WTC11 (cell line): ENCODE data around the gene STK25. TPM values are rescaled to one million over a fixed set of nuclear protein-coding genes. Genes with fewer than 3 reads are reported as not detected.

ENCODE experiments used
- ATAC-seq: fragments of 200-7000 bp; cut with Tn5 transposase; 2 replicates; pipeline ENCODE4 v1.10.0; 2021; ENCODE audit warnings: mild to moderate bottlenecking, moderate library complexity
- CTCF ChIA-PET: fragments of 300-600 bp; sonication (Branson Sonifier 250); formaldehyde crosslinking; loops from one replicate; lab custom pipeline; 2021; ENCODE audit warnings: antibody characterized with exemption; lab: Charles Lee
- POLR2A ChIA-PET: fragments of 350-600 bp; sonication (Branson Sonifier 250); formaldehyde crosslinking; loops from one replicate; lab custom pipeline; 2021; ENCODE audit warnings: antibody characterized with exemption; lab: Charles Lee
- DNase-seq: peaks from one replicate; pipeline ENCODE4 v3.0.0; 2021; ENCODE audit warnings: low spot score
- H3K27ac Mint-ChIP-seq: 2 replicates; pipeline ENCODE4 v1.8.0; 2021; ENCODE audit warnings: mixed read lengths
- H3K27me3 Mint-ChIP-seq: 2 replicates; pipeline ENCODE4 v1.8.0; 2021; ENCODE audit warnings: low read depth, mild to moderate bottlenecking, moderate library complexity, mixed read lengths
- H3K36me3 Mint-ChIP-seq: 2 replicates; pipeline ENCODE4 v1.8.0; 2021; ENCODE audit warnings: mixed read lengths
- H3K4me1 Mint-ChIP-seq: 2 replicates; pipeline ENCODE4 v1.8.0; 2022; ENCODE audit warnings: mixed read lengths
- H3K4me3 Mint-ChIP-seq: 2 replicates; pipeline ENCODE4 v1.8.0; 2021; ENCODE audit warnings: mild to moderate bottlenecking, moderate library complexity, mixed read lengths
- H3K9me3 Mint-ChIP-seq: 2 replicates; pipeline ENCODE4 v1.8.0; 2021; ENCODE audit warnings: mixed read lengths
- ATF1 ChIP-seq: sonication (generic); formaldehyde crosslinking; IDR thresholded peaks from 2 replicates; pipeline ENCODE4 v1.8.1; 2023; ENCODE audit warnings: mild to moderate bottlenecking, moderate library complexity, missing genetic modification reagents
- CBFB ChIP-seq: sonication (generic); formaldehyde crosslinking; IDR thresholded peaks from 2 replicates; pipeline ENCODE4 v1.8.1; 2022; ENCODE audit warnings: mild to moderate bottlenecking, low read depth, missing genetic modification reagents
- ESRRA ChIP-seq: sonication (generic); formaldehyde crosslinking; IDR thresholded peaks from 2 replicates; pipeline ENCODE4 v1.8.1; 2022; ENCODE audit warnings: mild to moderate bottlenecking, missing genetic modification reagents, borderline replicate concordance
- GABPB1 ChIP-seq: sonication (generic); formaldehyde crosslinking; IDR thresholded peaks from 2 replicates; pipeline ENCODE4 v1.8.1; 2023; ENCODE audit warnings: mild to moderate bottlenecking, missing genetic modification reagents
- JUN ChIP-seq: sonication (generic); formaldehyde crosslinking; IDR thresholded peaks from 2 replicates; pipeline ENCODE4 v1.8.0; 2023; ENCODE audit warnings: mild to moderate bottlenecking, missing genetic modification reagents
- NFE2L1 ChIP-seq: sonication (generic); formaldehyde crosslinking; IDR thresholded peaks from 2 replicates; pipeline ENCODE4 v1.8.1; 2023; ENCODE audit warnings: missing genetic modification reagents
- total RNA-seq: library from RNA; stranded (reverse); gene quantifications from 3 replicates; pipeline ENCODE4 v1.2.3, GENCODE V29; 2021
- TF ChIP-seq, protein P1 (sequence below): sonication (generic); formaldehyde crosslinking; IDR thresholded peaks from 2 replicates; pipeline ENCODE4 v1.8.0; 2023; ENCODE audit warnings: missing genetic modification reagents, mild to moderate bottlenecking, borderline replicate concordance
- TF ChIP-seq, protein P2 (sequence below): fragments of 250-450 bp; sonication (Bioruptor Pico); IDR thresholded peaks from 2 replicates; pipeline ENCODE4 v1.9.0; 2021; ENCODE audit warnings: moderate library complexity, mild to moderate bottlenecking, inconsistent platforms, borderline replicate concordance
- TF ChIP-seq, protein P3 (sequence below): sonication (generic); formaldehyde crosslinking; IDR thresholded peaks from 2 replicates; pipeline ENCODE4 v1.8.1; 2022; ENCODE audit warnings: missing genetic modification reagents, borderline replicate concordance

The STK25 gene
- total RNA-seq, 1 experiment from 2014 or later, result 232 TPM

DNA sequence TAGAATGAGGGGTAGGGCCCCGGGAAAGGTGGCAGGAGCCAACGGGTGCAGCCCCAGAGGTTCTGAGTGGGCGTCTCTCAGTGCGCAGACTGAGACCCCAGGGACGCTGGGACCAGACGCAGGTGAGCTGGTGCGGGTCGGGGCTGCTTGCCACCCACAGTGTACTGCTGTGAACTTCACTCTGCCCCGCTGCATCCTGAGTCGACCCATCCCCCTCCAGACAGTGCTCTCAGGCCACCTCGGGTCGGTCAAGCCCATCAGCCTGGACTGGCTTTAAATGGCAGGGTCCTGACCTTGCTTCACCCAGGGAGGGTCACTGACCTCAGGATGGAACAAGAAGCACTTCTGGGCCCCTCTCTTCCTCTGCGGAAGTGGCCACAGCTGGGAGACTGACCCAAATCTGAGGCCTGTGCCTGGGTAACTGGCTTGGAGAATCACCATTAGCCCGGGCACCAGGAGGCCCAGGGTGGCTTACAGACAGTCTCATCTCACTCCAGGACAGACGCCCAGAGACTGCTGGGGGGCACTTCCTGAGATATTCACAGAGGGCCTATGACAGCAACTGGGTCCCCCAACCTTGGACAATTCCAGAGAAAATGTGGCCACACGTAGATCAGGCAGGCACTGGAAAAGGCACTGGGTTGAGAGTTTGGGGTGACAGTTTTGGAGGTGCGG, 26.5 kb upstream of the STK25 start:
- Mint-ChIP-seq H3K4me1 (no peaks in the 10 kb centered on the region), H3K4me3 (no peak overlapping the region), H3K27me3 (peaks cover 6% of the 10 kb centered on the region)
- ATAC-seq, result no peak
- CTCF ChIA-PET, result no interaction called here
- DNase-seq, result no peak
- TF ChIP-seq GABPB1, result no peak
- TF ChIP-seq CBFB (CRISPR knock-in tag), result no peak
- TF ChIP-seq ESRRA (CRISPR knock-in tag), result no peak
- TF ChIP-seq, all 79 proteins: peak for 0
- Mint-ChIP-seq H3K36me3 (no peaks in the 10 kb centered on the region), H3K27ac (no peak overlapping the region), H3K9me3 (no peaks in the 10 kb centered on the region)
- POLR2A ChIA-PET, result no interaction called here

DNA sequence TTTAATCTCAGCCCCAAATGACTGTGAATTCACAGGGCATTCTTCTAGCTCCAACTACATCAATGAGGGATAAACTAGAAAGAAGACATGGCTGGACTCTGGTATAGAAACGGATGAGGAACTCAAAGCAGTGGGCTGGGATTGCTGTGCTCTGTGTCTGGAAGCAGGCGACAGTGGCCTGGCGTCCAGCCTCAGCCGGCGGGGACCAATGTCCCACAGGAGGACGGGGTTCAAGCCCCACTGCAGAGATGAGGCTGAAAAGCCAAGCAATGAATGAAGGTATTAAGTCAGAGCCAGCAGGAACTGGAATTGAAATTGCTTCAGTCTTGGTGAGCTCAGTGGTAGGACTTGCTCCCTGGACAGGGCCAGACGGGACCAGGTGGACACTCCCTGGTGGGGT, 25.9 kb upstream of the STK25 start:
- TF ChIP-seq, protein P1, sequence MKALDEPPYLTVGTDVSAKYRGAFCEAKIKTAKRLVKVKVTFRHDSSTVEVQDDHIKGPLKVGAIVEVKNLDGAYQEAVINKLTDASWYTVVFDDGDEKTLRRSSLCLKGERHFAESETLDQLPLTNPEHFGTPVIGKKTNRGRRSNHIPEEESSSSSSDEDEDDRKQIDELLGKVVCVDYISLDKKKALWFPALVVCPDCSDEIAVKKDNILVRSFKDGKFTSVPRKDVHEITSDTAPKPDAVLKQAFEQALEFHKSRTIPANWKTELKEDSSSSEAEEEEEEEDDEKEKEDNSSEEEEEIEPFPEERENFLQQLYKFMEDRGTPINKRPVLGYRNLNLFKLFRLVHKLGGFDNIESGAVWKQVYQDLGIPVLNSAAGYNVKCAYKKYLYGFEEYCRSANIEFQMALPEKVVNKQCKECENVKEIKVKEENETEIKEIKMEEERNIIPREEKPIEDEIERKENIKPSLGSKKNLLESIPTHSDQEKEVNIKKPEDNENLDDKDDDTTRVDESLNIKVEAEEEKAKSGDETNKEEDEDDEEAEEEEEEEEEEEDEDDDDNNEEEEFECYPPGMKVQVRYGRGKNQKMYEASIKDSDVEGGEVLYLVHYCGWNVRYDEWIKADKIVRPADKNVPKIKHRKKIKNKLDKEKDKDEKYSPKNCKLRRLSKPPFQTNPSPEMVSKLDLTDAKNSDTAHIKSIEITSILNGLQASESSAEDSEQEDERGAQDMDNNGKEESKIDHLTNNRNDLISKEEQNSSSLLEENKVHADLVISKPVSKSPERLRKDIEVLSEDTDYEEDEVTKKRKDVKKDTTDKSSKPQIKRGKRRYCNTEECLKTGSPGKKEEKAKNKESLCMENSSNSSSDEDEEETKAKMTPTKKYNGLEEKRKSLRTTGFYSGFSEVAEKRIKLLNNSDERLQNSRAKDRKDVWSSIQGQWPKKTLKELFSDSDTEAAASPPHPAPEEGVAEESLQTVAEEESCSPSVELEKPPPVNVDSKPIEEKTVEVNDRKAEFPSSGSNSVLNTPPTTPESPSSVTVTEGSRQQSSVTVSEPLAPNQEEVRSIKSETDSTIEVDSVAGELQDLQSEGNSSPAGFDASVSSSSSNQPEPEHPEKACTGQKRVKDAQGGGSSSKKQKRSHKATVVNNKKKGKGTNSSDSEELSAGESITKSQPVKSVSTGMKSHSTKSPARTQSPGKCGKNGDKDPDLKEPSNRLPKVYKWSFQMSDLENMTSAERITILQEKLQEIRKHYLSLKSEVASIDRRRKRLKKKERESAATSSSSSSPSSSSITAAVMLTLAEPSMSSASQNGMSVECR, result no peak
- Mint-ChIP-seq H3K9me3 (no peaks in the 10 kb centered on the region), H3K4me1 (no peaks in the 10 kb centered on the region), H3K27me3 (peaks cover 2% of the 10 kb centered on the region), H3K4me3 (no peak overlapping the region), H3K36me3 (no peaks in the 10 kb centered on the region), H3K27ac (peak overlapping the region; percentile 70; the same call in 1 of the 2 replicates)
- POLR2A ChIA-PET, result no interaction called here
- ATAC-seq (no peak), DNase-seq (no peak)
- CTCF ChIA-PET, result no interaction called here

DNA sequence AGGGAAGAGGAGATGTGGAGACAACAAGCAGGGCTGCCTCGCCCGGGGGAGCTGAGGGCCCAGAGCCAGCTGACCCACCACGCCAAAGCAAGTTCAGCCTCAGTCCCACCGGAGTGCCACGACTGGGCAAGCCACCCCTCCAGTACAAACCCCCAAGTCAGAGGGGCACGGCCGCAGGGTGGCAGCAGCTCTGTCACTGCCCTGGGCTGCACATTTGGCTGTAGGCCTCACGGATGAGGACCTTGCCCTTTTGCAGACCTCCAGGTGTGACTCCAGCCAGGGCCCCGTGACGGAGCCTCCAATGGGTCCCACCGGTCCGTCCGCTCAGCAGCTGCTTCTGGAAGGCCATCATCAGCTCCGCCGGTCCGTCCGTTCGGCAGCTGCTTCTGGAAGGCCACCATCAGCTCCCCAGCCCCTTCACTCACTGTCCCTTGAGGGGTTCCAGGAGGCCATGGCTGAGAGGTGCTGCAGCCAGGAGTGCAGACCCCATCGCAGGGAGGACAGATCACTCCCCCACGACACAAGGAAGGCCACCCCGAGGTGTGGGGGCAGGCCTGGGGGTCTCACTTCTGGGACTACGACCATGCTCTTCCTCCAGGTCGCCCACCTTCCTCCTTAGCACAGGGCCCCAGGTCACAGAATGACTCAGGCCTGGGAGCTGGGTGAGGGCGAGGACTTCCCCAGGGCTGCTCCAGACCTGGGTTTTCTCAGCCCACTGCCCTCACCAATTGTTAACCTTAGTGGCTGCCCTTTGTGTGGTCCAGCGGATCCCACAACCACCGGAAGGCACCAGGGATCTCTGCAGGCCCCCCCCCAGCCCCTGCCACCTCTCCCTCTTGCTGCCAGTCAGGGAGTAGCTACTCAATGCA, 24.6 kb upstream of the STK25 start:
- CTCF ChIA-PET, result no interaction called here
- Mint-ChIP-seq H3K36me3 (no peaks in the 10 kb centered on the region), H3K4me3 (no peak overlapping the region), H3K4me1 (no peaks in the 10 kb centered on the region), H3K27me3 (peaks cover 2% of the 10 kb centered on the region; the same call in 1 of the 2 replicates), H3K9me3 (no peaks in the 10 kb centered on the region), H3K27ac (no peak overlapping the region)
- ATAC-seq (no peak), DNase-seq (no peak)
- POLR2A ChIA-PET, result interaction anchor here (0.6 kb wide), 1 partner anchor 196 kb away, joined by 8 read pairs; no protein-coding TSS in a partner anchor
- TF ChIP-seq ATF1 (CRISPR knock-in tag) (no peak), GABPB1 (0 out of 2 replicates have a peak, but pooled peaks have one; percentile 10)

DNA sequence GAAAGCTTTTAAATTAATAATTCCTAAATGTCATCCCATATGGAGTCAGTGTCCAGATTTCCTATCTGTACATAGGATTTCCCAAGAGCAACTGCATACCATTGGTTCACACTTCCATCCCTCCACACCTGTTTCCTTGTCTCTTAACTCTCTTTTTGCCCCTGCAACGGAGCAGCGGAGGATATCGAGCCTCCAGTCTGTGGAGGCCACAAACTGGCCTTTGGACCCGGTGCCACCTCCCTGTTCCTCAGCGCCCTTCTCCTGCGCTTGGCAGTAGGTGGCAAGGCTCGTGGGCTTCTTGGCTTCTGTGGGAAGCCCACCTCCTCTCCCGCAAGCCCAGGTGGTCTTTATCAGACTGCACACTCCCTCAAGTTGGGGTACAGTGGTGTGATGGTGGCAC, 23.8 kb upstream of the STK25 start:
- Mint-ChIP-seq H3K4me3 (no peak overlapping the region), H3K4me1 (no peaks in the 10 kb centered on the region), H3K36me3 (no peaks in the 10 kb centered on the region), H3K27me3 (peaks cover 2% of the 10 kb centered on the region; the same call in 1 of the 2 replicates), H3K27ac (no peak overlapping the region), H3K9me3 (no peaks in the 10 kb centered on the region)
- ChIA-PET POLR2A (no interaction called here), CTCF (no interaction called here)
- ATAC-seq, result no peak
- TF ChIP-seq NFE2L1 (CRISPR knock-in tag), result no peak
- TF ChIP-seq, protein P2, sequence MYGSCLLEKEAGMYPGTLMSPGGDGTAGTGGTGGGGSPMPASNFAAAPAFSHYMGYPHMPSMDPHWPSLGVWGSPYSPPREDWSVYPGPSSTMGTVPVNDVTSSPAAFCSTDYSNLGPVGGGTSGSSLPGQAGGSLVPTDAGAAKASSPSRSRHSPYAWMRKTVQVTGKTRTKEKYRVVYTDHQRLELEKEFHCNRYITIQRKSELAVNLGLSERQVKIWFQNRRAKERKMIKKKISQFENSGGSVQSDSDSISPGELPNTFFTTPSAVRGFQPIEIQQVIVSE (CRISPR knock-in tag), result no peak
- TF ChIP-seq JUN (CRISPR knock-in tag), result no peak
- TF ChIP-seq, protein P3, sequence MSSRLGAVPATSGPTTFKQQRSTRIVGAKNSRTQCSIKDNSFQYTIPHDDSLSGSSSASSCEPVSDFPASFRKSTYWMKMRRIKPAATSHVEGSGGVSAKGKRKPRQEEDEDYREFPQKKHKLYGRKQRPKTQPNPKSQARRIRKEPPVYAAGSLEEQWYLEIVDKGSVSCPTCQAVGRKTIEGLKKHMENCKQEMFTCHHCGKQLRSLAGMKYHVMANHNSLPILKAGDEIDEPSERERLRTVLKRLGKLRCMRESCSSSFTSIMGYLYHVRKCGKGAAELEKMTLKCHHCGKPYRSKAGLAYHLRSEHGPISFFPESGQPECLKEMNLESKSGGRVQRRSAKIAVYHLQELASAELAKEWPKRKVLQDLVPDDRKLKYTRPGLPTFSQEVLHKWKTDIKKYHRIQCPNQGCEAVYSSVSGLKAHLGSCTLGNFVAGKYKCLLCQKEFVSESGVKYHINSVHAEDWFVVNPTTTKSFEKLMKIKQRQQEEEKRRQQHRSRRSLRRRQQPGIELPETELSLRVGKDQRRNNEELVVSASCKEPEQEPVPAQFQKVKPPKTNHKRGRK, result no peak
- no peak for DNase-seq
